HCT116 (cell line): ENCODE measurements around the gene RPS2. TPM values are rescaled to one million over a fixed set of nuclear protein-coding genes. Genes with fewer than 3 reads are reported as not detected.

Experiments used
- ATAC-seq: fragments of 200-7000 bp; cut with Tn5 transposase; 2 replicates; pipeline ENCODE4 v1.9.1; 2020; ENCODE audit warnings: mild to moderate bottlenecking, moderate library complexity
- BruUV-seq: library from RNA; stranded (reverse); fragments of 400-500 nt; replicated peaks from 2 replicates; lab custom pipeline; 2021; lab: Mats Ljungman, UMichigan
- CTCF ChIA-PET: fragments of 300-600 bp; sonication (Branson Sonifier 250); formaldehyde crosslinking; loops from one replicate; lab custom pipeline; 2021; ENCODE audit warnings: antibody characterized with exemption; lab: Charles Lee
- POLR2A ChIA-PET: fragments of 300-600, 350-600 bp; sonication (Branson Sonifier 250); formaldehyde crosslinking; loops from one replicate; lab custom pipeline; 2021; ENCODE audit warnings: antibody characterized with exemption; lab: Charles Lee
- RAD21 ChIA-PET, 2 experiments: fragments of 300-600 bp; sonication (Branson Sonifier 250); formaldehyde crosslinking; loops; one replicate each; lab custom pipeline; 2023; ENCODE audit warnings: low total read pairs in 2 of 2; ENCODE audit not compliant: uncharacterized antibody in 2 of 2, unreplicated experiment in 2 of 2, low non-redundant PET in 1 of 2; lab: Charles Lee
- DNase-seq: peaks from one replicate; pipeline ENCODE4 v3.0.0-alpha.2; 2010; ENCODE audit warnings: low read depth, low spot score
- H2AFZ ChIP-seq: fragments of 200-600 bp; shearing (Covaris generic), sonication (generic); 2 replicates; pipeline ENCODE4 v1.6.1; 2017; ENCODE audit warnings: low read depth, mixed run types, mixed read lengths, antibody characterized with exemption, low read length; ENCODE audit not compliant: poor library complexity, severe bottlenecking
- H3K27ac ChIP-seq: 2 replicates; pipeline ENCODE4 v1.5.1; 2012; ENCODE audit warnings: low read depth, low read length
- H3K27me3 ChIP-seq: fragments of 200-600 bp; sonication (generic); 2 replicates; pipeline ENCODE4 v1.6.1; 2016; ENCODE audit warnings: mixed run types, low read length, mixed read lengths; ENCODE audit not compliant: insufficient read depth
- H3K36me3 ChIP-seq, 2 experiments: fragments of 200-500 bp in 1 of 2; fragments of 200-600 bp in 1 of 2; sonication (Bioruptor generic) in 1 of 2; sonication (generic) in 1 of 2; 2 replicates each; pipeline versions ENCODE4 v1.5.1 to v1.6.1; 2014 to 2016; ENCODE audit warnings: low read length in 2 of 2, inconsistent platforms in 1 of 2, mixed read lengths in 1 of 2, mixed run types in 1 of 2; ENCODE audit not compliant: insufficient read depth in 2 of 2, control insufficient read depth in 1 of 2
- H3K4me1 ChIP-seq, 2 experiments: fragments of 200-600 bp in 1 of 2; sonication (generic) in 1 of 2; 2 replicates each; pipeline versions ENCODE4 v1.5.1 to v1.6.1; 2012 to 2017; ENCODE audit warnings: low read length in 2 of 2, inconsistent platforms in 1 of 2, mild to moderate bottlenecking in 1 of 2, mixed read lengths in 1 of 2, mixed run types in 1 of 2, moderate library complexity in 1 of 2; ENCODE audit not compliant: insufficient read depth in 2 of 2, control insufficient read depth in 1 of 2
- H3K4me2 ChIP-seq: fragments of 200-600 bp; sonication (generic); 2 replicates; pipeline ENCODE4 v1.6.1; 2017; ENCODE audit warnings: mixed run types, low read length, mixed read lengths
- H3K4me3 ChIP-seq, 2 experiments: fragments of 200-600 bp in 1 of 2; sonication (generic) in 1 of 2; replicated peaks in 1 of 2; 2 replicates each; pipeline ENCODE4 v1.5.1; 2011 to 2016; ENCODE audit warnings: low read length in 2 of 2, control low read depth in 1 of 2, low read depth in 1 of 2, mild to moderate bottlenecking in 1 of 2, mixed read lengths in 1 of 2, mixed run types in 1 of 2
- H3K79me2 ChIP-seq: fragments of 200-600 bp; sonication (generic); 2 replicates; pipeline ENCODE4 v1.6.1; 2017; ENCODE audit warnings: mild to moderate bottlenecking, mixed run types, low read length, moderate library complexity, mixed read lengths; ENCODE audit not compliant: insufficient read depth
- H3K9ac ChIP-seq: fragments of 200-600 bp; sonication (generic); 2 replicates; pipeline ENCODE4 v1.6.1; 2016; ENCODE audit warnings: low read length, mixed read lengths
- H3K9me2 ChIP-seq: fragments of 200-600 bp; sonication (generic), shearing (Covaris generic); 2 replicates; pipeline ENCODE4 v1.6.1; 2017; ENCODE audit warnings: mixed run types, mild to moderate bottlenecking, moderate library complexity; ENCODE audit not compliant: insufficient read depth
- H3K9me3 ChIP-seq, 2 experiments: fragments of 200-500 bp in 1 of 2; fragments of 200-600 bp in 1 of 2; sonication (Bioruptor generic) in 1 of 2; sonication (generic) in 1 of 2; 2 replicates each; pipeline ENCODE4 v1.6.1; 2014 to 2017; ENCODE audit warnings: low read length in 2 of 2, mixed read lengths in 2 of 2, inconsistent platforms in 1 of 2, low read depth in 1 of 2, mild to moderate bottlenecking in 1 of 2, mixed run types in 1 of 2, moderate library complexity in 1 of 2; ENCODE audit not compliant: control insufficient read depth in 1 of 2, insufficient read depth in 1 of 2
- H4K20me1 ChIP-seq: fragments of 200-600 bp; sonication (generic), shearing (Covaris generic); 2 replicates; pipeline ENCODE4 v1.6.1; 2017; ENCODE audit warnings: mixed run types, mild to moderate bottlenecking, moderate library complexity; ENCODE audit not compliant: insufficient read depth
- EZH2phosphoT487 ChIP-seq: fragments of 200-600 bp; IDR thresholded peaks from 2 replicates; pipeline ENCODE4 v1.6.1; 2018; ENCODE audit warnings: antibody characterized with exemption, borderline replicate concordance
- ZNF274 ChIP-seq: fragments of 200-500 bp; sonication (Bioruptor generic); IDR thresholded peaks from 2 replicates; pipeline ENCODE4 v1.6.1; 2014; ENCODE audit warnings: mild to moderate bottlenecking, low read depth, low read length, inconsistent platforms
- intact Hi-C: fragments of 100-400 bp; cut with micrococcal nuclease; formaldehyde crosslinking; loops from 2 replicates; pipeline ENCODE4 v1.10.0; 2022
- total RNA-seq: library from RNA; stranded (reverse); gene quantifications from one replicate; pipeline ENCODE4 v1.2.1, GENCODE V29; 2021; ENCODE audit not compliant: unreplicated experiment
- TF ChIP-seq, protein P1 (sequence below), 3 experiments: fragments of 200-600 bp in 1 of 3; sonication (generic) in 1 of 3; IDR thresholded peaks in 2 of 3; conservative IDR thresholded peaks in 1 of 3; 2 replicates each; pipeline ENCODE4 v1.5.1; 2012 to 2017; ENCODE audit warnings: low read depth in 2 of 3, low read length in 2 of 3, antibody characterized with exemption in 1 of 3, borderline replicate concordance in 1 of 3, control low read depth in 1 of 3, mild to moderate bottlenecking in 1 of 3, mixed read lengths in 1 of 3, mixed run types in 1 of 3, moderate library complexity in 1 of 3; ENCODE audit not compliant: insufficient read depth in 1 of 3

The RPS2 gene
- total RNA-seq, 1 experiment from 2014 or later = 6,265 TPM

DNA sequence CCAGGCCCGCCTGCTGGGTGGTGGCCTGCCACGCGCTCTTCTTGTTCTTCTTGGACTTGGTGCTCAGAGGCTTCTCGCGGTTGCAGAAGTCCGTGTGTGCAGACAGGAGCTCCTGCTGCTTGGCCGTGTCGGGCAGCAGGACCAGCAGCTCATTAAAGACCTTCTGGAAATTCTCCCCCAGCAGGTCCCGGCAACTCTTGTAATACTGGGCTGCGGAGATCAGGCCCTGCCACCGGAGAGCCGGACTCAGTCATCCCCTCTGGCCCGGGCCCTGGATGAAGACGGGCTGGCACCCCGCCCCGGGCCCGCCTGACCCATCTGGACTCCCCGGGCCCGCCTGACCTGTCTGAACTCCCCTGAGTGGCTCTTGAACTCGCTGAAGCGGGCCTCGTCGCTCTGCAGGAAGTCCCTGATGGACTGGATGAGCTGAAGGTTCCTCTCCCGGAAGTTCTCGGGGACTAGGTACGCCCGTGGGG is 33.8 kb upstream of the RPS2 start:
- Histone ChIP-seq H3K9me2 (no peaks in the 10 kb centered on the region), H3K79me2 (peaks cover 23% of the 10 kb centered on the region), H3K4me1 (peaks cover 0 to 8% of the 10 kb centered on the region in 2 experiments; a peak in 2 of 4 replicates), H3K4me3 (no peak overlapping the region), H3K27me3 (no peaks in the 10 kb centered on the region), H4K20me1 (no peaks in the 10 kb centered on the region), H3K36me3 (peaks cover 25 to 50% of the 10 kb centered on the region in 2 experiments; a peak in 3 of 4 replicates), H3K9me3 (no peaks in the 10 kb centered on the region), H3K4me2 (no peak overlapping the region)
- ATAC-seq = no peak
- ChIA-PET POLR2A (interaction anchor here (1.8 kb wide), 1 partner anchor 10 kb away, joined by 3 read pairs; no protein-coding TSS in a partner anchor), RAD21 (no interaction called here)
- no peak for TF ChIP-seq ZNF274
- TF ChIP-seq, protein P1, sequence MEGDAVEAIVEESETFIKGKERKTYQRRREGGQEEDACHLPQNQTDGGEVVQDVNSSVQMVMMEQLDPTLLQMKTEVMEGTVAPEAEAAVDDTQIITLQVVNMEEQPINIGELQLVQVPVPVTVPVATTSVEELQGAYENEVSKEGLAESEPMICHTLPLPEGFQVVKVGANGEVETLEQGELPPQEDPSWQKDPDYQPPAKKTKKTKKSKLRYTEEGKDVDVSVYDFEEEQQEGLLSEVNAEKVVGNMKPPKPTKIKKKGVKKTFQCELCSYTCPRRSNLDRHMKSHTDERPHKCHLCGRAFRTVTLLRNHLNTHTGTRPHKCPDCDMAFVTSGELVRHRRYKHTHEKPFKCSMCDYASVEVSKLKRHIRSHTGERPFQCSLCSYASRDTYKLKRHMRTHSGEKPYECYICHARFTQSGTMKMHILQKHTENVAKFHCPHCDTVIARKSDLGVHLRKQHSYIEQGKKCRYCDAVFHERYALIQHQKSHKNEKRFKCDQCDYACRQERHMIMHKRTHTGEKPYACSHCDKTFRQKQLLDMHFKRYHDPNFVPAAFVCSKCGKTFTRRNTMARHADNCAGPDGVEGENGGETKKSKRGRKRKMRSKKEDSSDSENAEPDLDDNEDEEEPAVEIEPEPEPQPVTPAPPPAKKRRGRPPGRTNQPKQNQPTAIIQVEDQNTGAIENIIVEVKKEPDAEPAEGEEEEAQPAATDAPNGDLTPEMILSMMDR (IDR thresholded peaks at IDR 0.05 in 2 of 3, conservative IDR thresholded peaks at IDR 0.05 in 1 of 3; ENCODE audit: borderline replicate concordance in 1 of 3, insufficient read depth in 1 of 3, low read depth in 2 of 3, low read length in 2 of 3) = no peak
- TF ChIP-seq, all 23 proteins: peak for 0
- H3K9ac ChIP-seq = no peak overlapping the region
- H3K27ac ChIP-seq = no peak overlapping the region
- intact Hi-C loops = no loop called here
- TSS peak; percentile 31 for BruUV-seq
- H2AFZ ChIP-seq = no peak overlapping the region
- no peak for DNase-seq
- CTCF ChIA-PET = interaction anchor here (0.6 kb wide), 1 partner anchor 142 kb away, joined by 3 read pairs; no protein-coding TSS in a partner anchor

DNA sequence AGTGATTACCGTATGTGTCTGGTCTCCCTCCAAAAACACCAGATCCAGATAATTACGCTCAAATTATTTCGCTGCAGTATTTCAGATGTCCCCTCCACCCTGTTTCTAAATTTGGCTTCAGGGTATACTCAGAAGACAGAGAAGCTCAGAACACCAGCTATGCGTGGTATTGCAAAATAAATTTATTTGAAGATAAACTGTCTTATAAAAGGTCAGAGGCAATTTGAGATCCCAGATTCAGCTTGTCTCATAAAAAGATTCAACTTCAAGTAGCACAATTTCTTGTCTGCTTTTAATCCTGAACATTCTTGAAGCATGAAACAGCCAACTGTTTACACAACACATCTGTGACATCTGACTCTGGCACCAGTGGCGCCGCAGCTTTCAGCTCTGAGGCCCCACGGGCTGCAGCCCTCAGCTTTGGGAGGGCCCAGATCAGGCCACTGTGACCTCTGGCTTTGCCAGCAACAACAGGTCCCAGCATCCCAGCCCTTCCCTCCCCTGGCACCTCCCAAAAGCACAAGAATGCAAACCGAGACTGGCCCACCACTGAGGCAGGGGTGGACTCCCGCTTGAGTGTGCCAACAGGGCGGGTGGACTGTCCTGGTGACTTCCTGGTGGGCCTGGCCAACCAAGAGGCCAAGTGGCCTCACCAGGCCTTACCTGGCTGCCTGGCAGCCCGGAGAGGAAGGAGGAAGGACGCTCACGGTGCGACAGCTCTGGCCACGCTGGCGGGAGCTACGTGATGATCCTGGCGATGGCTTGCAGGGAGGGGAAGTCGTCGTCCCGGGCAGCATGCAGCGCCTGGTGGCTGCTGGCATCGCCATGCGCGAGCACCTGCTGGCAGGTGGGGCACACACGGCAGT is 33.1 kb upstream of the RPS2 start:
- Histone ChIP-seq H3K9me2 (no peaks in the 10 kb centered on the region), H3K9me3 (no peaks in the 10 kb centered on the region), H3K4me2 (no peak overlapping the region), H4K20me1 (no peaks in the 10 kb centered on the region), H3K27me3 (no peaks in the 10 kb centered on the region), H2AFZ (no peak overlapping the region), H3K4me3 (no peak overlapping the region), H3K4me1 (peaks cover 0 to 7% of the 10 kb centered on the region in 2 experiments; a peak in 2 of 4 replicates), H3K9ac (no peak overlapping the region), H3K79me2 (peaks cover 17% of the 10 kb centered on the region; the same call in 1 of the 2 replicates), H3K36me3 (peaks cover 23 to 44% of the 10 kb centered on the region in 2 experiments; a peak in 3 of 4 replicates), H3K27ac (no peak overlapping the region)
- ChIA-PET RAD21 (no interaction called here), CTCF (interaction anchor here (0.6 kb wide), 1 partner anchor 143 kb away, joined by 3 read pairs; no protein-coding TSS in a partner anchor), POLR2A (interaction anchor here (1.8 kb wide), 1 partner anchor 10 kb away, joined by 3 read pairs; no protein-coding TSS in a partner anchor)
- DNase-seq (no peak), ATAC-seq (no peak)
- intact Hi-C loops = no loop called here
- no TSS peak for BruUV-seq
- TF ChIP-seq ZNF274 = no peak
- no peak for TF ChIP-seq EZH2phosphoT487
- TF ChIP-seq, protein P1 (IDR thresholded peaks at IDR 0.05 in 2 of 3, conservative IDR thresholded peaks at IDR 0.05 in 1 of 3; ENCODE audit: borderline replicate concordance in 1 of 3, insufficient read depth in 1 of 3, low read depth in 2 of 3, low read length in 2 of 3) = no peak
